ENCODE data around the gene OTOS.

OTOS gene

DNA sequence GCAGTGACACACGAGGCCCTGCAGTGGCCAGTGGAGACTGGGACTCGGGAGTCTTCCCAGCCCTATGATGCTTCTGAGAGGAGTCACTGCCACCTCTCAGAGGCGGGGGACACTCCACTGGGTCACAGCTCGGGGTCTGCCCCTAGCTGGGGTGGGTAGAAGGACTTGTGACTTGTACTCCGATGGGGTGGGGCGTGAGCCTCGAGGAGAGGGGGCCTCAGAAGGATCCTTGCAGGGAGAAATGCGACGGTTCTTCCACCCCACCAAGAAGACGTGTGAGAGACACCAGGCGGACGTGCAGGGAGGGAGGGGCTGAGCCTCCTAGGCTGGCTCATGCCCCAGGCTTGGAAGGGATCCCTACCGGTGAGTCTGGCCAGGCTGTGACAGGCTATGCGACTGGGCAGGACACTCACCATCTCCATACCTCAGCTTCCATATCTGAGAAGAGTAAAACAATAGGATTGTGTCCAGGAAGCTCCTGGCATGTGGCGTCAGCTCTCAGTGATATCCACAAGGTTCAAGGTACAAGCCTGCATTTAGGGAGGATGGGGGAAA is 11.1 kb upstream of the OTOS start:
- DNase-seq (ENCODE audit: low read depth) = no peak

DNA sequence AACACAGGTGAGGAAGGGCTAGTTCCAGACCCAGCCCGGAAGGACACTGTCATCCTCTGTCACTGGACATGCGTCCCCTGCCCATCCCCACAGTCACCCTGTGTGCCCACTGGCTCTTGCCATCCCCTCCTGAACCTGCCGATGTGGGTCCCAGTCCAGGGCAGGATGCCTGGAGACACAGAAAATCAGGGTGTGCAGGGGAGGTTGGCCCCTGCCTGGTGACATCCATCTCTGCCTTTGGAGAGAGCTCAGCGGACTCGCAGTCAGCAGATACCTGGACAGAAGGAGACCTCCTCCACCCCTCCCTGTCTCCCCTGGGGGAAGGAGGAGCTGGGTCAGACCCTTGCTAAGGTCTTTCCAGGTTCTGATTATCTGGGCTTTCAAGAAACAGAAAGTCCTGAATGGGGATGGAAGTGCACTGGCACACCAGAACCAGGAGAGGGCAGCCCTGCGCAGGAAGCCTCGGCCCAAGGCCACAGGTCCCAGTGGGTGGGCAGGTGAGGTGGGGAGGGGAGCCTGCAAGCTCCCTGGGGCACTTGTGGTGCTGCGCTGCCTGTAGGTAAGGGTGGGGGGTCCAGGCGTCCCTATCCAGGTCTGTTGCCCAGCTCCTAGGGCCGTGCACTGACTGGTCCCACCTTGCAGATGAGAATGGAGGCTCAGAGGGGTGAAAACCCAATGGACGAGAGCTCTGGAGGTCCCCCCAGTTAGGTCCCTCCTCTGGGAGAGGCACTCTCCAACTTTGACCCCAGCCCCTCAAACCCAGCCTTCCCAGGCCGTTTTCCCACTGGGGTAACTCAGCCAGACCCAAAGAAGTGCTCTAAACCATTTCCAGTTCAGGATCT is 9.7 kb upstream of the OTOS start:
- no peak for DNase-seq (ENCODE audit: low read depth)

GRCh38 chr2:240147911-240148587 is 7.6 kb upstream of the OTOS start:
- DNase-seq (ENCODE audit: low read depth) = no peak

GRCh38 chr2:240147382-240147781 is 6.9 kb upstream of the OTOS start:
- DNase-seq (ENCODE audit: low read depth) = no peak

DNA sequence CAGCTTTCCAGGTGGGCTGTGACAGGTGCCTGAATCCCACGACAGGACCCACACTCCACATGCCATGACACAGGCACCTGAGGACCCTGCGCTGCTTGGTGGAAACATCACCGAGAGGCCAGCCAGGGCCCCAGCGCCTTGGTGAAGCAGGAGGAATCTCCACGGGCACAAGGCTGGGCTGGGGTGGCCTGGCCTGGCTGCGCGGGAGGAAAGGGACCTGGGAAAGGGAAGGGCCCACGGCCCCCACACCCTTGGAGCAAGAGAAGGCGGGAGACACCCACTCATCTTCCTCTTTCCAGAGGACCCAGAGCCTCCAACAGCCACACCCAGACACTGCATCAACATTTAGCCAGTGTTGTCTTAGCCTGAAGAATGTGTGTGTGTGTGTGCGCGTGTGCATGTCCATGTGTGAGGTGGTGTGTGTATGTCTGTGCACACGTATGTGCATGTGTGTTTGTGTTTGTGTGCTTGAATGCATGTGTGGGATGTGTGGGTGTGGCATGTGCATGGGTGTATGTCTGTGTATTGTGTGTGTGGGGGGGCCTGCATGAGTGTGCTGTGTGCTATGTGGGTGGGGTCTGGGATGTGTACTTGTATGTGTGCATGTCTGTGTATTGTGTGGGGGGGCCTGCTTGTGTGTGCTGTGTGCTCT is 6.3 kb upstream of the OTOS start:
- DNase-seq (ENCODE audit: low read depth) = no peak

- DNase-seq (ENCODE audit: low read depth) = no peak
Measured at GRCh38 chr2:240146141-240146561, 5.7 kb upstream of the OTOS start.

- DNase-seq (ENCODE audit: low read depth) = no peak
Measured at GRCh38 chr2:240145461-240145860, 5.0 kb upstream of the OTOS start.

DNA sequence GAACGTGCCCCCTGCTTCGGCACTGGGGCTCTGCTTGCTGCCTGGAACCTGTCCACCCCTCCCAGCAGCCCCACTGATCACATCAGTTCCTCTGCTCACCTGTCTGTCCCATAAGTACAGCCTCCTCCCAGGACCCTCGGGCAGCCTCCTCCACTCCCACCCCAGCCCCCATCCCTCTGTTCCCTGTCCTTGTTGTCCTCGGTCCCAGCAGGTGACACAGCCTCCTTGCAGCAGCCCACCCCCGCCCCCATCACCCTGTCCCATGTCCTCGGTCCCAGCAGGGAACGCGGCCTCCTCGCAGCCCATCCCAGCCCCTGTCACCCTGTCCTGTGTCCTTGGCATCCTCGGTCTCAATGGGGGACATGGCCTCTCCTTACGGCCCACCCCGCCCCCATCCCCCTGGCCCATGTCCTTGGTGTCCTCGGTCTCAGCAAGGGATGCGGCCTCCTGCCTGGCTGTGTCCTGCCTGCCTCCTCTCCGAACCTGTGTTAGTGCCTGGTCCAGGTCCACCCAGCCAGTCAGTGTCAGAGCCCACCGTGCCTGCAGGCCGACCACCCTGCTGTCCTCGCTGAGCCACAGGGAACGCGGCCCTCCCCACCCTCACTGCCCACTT is 4.3 kb upstream of the OTOS start:
- no peak for DNase-seq (ENCODE audit: low read depth)

- DNase-seq (ENCODE audit: low read depth) = peak; percentile 45
Measured at GRCh38 chr2:240143801-240144648, 3.6 kb upstream of the OTOS start.

GRCh38 chr2:240143276-240143675 is 2.8 kb upstream of the OTOS start:
- DNase-seq (ENCODE audit: low read depth) = no peak

- DNase-seq (ENCODE audit: low read depth) = no peak
Measured at GRCh38 chr2:240142859-240143258, 2.4 kb upstream of the OTOS start.

DNA sequence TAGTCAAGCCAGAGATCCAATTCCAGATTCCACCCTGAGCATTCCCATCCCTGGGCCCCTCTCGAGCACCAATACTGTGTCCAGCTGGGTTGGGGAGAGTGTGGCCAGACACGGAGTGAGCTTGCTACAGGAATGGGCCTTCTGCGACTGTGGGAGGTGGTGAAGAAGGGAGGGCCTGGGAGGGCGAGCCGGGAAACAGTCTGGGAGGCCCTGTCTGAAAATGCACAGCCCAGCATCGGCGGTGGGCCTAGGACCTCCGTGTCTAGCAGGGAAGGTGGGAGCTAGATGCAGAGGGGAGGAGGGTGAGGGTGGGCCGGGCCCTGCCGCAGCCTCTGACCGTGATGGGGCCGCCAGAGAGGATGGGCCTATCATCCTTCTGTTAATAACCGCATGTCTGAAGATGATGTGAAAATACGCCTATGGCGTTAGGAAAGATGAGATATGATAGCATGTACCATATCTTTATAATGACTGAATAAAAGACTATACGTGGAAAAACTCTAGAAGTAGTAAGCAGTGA is 1.9 kb upstream of the OTOS start:
- no peak for DNase-seq (ENCODE audit: low read depth)

GRCh38 chr2:240141736-240142135 is 1.3 kb upstream of the OTOS start:
- no peak for DNase-seq (ENCODE audit: low read depth)

DNA sequence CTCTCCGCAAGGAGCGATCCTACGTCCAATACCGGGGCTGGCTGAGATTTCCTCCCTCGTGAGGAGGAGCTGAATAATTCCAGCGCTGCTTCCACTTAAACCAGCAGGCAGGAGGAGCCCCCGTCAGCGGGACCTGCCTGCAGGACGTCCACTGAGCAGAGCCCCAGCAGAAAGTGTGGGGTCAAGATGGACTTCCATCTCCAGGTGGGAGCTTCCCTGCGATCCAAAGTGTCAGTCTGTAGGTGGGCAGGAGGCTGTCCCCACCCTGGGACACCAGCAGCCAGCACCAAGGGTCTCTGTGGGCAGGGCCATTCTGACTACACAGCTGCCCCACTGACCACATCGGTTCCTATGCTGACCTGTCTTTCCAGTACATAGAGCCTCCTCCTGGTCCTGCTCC is 462 bp upstream of the OTOS start:
- DNase-seq (ENCODE audit: low read depth) = no peak

DNA sequence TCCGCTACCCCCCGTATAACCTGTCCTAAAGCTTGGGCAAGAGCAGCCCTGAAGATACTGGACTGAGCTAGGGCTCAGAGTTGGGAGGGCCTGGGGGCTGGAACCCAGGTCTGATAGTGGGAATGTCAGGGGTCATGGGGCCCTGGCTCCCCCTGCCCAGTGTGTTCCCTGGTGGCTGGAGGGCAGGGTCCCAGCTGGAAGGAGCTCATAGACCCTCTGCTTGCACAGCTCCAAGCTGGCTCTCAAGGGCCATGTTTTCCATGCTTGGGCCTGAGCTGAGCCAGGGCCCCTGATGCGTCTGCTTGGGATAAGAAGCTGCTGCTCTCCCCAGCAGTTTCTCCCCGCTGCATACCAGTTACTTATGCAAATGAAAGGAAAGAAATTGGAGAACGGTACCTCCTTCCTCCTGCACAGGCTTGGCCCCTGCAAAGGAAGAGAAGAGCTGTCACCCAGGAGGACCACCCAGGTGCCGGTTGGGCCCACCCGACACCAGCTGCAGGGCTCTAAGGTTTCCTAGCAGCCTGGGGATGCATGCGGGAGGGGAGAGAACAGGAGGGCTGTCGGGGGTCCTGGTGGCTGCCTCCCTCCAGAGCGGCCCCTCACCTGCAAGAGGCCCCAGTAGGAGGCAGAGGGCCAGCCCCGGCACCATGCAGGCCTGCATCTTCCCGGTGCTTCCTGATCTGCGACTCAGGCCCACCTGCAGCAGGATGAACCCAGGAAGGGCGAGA is 628 bp downstream of the OTOS start:
- DNase-seq (ENCODE audit: low read depth) = no peak

DNA sequence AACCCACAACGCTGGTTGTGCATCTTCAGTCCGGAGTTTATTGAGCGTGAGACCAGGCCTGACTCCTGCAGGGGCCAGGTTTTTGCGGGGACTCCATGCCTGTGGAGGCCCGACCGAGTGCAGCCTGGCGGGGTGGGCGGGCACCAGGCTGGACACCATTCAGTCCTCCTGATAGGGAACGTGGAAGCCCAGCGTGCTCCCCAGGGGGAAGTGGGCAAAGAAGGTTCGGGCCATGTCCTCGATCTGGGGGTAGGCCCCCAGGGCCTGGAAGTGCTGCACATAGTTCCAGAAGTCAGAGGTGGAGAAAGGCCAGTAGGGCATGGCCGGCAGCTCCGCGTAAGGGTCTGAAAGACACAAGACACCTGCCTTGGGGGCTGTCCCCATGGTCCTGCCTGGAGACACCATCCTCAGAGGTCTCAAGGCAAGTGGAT is 1.4 kb downstream of the OTOS start:
- no peak for DNase-seq (ENCODE audit: low read depth)

GRCh38 chr2:240138254-240138984 is 2.0 kb downstream of the OTOS start:
- DNase-seq (ENCODE audit: low read depth) = no peak

- DNase-seq (ENCODE audit: low read depth) = no peak
Measured at GRCh38 chr2:240137596-240138253, 2.7 kb downstream of the OTOS start.

DNA sequence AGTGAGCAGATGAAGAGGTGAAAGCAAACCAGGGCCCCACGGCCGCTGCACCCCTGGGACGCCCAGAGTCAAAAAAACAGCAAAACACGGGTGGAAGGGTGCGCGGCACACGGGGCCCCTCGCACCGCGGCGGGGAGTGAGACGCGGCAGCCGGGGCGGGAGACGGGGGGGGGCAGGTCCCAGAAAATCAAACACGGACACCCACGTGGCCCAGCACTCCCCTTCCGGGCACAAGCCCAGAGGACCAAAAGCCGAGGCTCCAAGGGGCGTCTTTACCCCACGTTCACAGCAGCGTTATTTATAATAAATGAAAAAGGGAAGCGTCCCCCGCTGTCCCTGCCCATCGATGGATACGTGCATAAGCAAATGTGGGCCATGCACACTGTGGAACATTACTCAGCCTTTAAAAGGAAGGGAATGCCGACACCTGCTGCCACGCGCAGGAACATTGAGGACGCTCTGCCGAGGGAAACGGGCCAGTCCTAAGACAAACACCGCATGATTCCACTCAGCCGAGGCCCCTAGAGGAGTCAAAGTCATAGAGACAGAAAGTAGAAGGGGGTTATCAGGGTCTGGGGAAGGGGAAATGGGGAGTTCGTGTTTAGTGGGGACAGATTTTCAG is 3.7 kb downstream of the OTOS start:
- no peak for DNase-seq (ENCODE audit: low read depth)
